Measurements from ENCODE around the gene CNOT6.

GRCh38 chr5:180463916-180464602 is 30.1 kb upstream of the CNOT6 start:
- TF ChIP-seq CTCF (IDR thresholded peaks at IDR 0.05) = no peak
- TF ChIP-seq POLR2AphosphoS5 (IDR thresholded peaks at IDR 0.05) = no peak
